SU-DHL-6 (cell line): ENCODE measurements around the gene GNAT2.

ENCODE experiments used
- EZH2phosphoT487 ChIP-seq: fragments of 200-600 bp; sonication (generic), shearing (Covaris generic); conservative IDR thresholded peaks from 2 replicates; pipeline ENCODE4 v1.6.1; 2018; ENCODE audit warnings: mild to moderate bottlenecking, antibody characterized with exemption, low read length, moderate library complexity, mixed read lengths
- TF ChIP-seq, protein P1 (sequence below): fragments of 200-600 bp; sonication (generic); IDR thresholded peaks from one replicate; pipeline ENCODE4 v1.5.1; 2017; ENCODE audit warnings: antibody characterized with exemption, mild to moderate bottlenecking, low read length, moderate library complexity; ENCODE audit not compliant: insufficient read depth, poor library complexity, severe bottlenecking

DNA sequence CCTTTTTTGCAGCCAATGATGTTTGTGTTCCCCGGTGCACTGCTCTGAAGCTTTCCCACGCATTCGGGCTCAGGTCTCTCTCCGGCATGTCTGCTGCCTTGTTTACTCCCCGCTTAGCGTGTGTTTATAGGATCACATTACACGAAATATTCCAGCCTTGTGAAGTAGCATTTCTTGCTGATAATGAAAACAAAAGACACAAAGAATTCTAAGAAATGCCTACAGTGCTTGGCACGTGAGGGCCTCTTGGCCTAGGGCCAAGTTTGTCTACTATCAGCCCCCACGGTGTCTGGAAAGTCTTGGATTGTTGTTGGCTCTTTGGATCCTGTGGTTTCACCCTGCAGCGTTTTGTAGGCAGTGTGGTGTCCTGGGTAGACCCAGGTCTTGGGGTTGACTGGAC is 25.3 kb upstream of the GNAT2 start:
- TF ChIP-seq, protein P1, sequence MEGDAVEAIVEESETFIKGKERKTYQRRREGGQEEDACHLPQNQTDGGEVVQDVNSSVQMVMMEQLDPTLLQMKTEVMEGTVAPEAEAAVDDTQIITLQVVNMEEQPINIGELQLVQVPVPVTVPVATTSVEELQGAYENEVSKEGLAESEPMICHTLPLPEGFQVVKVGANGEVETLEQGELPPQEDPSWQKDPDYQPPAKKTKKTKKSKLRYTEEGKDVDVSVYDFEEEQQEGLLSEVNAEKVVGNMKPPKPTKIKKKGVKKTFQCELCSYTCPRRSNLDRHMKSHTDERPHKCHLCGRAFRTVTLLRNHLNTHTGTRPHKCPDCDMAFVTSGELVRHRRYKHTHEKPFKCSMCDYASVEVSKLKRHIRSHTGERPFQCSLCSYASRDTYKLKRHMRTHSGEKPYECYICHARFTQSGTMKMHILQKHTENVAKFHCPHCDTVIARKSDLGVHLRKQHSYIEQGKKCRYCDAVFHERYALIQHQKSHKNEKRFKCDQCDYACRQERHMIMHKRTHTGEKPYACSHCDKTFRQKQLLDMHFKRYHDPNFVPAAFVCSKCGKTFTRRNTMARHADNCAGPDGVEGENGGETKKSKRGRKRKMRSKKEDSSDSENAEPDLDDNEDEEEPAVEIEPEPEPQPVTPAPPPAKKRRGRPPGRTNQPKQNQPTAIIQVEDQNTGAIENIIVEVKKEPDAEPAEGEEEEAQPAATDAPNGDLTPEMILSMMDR: no peak
- TF ChIP-seq EZH2phosphoT487: no peak
